ENCODE data around the gene IFT25. TPM values are rescaled to one million over a fixed set of nuclear protein-coding genes. Genes with fewer than 3 reads are reported as not detected.
A peak's percentile ranks its signal among the peaks of the same experiment; 100 is the strongest.

IFT25 gene
- total RNA-seq, 1 experiment from 2014 or later, result 100 TPM

DNA sequence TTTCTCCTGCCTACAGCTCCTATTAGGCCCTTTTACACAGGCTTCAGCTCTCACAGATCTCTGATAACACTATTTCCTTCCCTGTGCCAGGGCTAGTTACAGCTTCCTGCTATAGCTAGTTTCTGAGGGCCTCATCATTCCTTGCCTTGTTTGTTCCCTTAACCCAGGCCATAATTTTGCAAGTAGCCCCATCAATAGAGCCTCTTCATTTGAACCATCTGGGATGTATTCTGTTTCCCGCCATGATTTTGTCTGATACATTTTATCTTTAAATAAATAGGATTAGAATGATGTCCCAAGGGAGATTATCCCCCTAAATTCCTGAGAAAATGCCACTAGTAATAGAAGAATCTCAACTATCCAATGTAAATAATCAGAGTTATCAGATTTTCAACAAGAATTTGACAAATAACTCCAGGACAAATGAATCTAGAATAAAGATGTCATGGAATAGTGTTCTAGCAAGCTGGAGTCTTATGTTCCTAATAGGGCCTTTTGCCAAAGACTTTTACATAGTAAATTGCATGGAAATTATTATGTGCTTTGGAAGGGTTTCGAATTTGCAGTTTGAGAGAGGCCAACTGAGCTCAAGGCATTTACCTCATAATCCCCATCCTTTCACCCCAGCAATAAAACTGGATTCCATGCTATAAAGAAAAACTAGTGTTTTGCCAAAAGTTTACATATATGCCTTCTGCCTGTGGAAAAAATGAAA, 16.1 kb downstream of the IFT25 start:
- no peak for DNase-seq (ENCODE audit: low read depth)

GRCh38 chr1:53927376-53927881, 18.1 kb downstream of the IFT25 start:
- no peak for DNase-seq (ENCODE audit: low read depth)

- DNase-seq (ENCODE audit: low read depth), result peak; percentile 64
Measured at GRCh38 chr1:53919675-53920066, 25.8 kb downstream of the IFT25 start.

DNA sequence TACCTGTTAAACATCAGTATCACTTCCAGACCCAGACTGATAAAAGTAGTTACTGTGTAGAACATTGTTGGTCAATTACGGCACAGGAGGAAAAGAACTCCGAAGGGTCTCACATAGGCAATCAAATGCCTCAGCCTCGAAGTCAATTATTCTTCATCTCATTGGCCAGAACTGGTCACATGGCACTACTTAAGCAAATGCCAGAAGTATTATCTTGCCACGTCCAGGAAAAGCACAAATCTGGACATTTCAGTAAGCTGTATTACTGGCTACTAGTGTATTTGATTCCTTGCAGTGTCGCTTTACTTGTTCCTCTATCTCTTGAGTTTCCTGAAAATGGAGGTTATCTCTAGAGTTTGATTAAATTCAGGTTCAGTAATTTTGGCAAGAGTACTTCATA, 27.2 kb downstream of the IFT25 start:
- no peak for DNase-seq (ENCODE audit: low read depth)

GRCh38 chr1:53913352-53914033, 32.0 kb downstream of the IFT25 start:
- no peak for DNase-seq (ENCODE audit: low read depth)

- no peak for DNase-seq (ENCODE audit: low read depth)
Measured at GRCh38 chr1:53911442-53911841, 34.1 kb downstream of the IFT25 start.

- no peak for DNase-seq (ENCODE audit: low read depth)
Measured at GRCh38 chr1:53909946-53910345, 35.6 kb downstream of the IFT25 start.

- DNase-seq (ENCODE audit: low read depth), result no peak
Measured at GRCh38 chr1:53906121-53906520, 39.4 kb downstream of the IFT25 start.

- DNase-seq (ENCODE audit: low read depth), result no peak
Measured at GRCh38 chr1:53905509-53905908, 40.0 kb downstream of the IFT25 start.

DNA sequence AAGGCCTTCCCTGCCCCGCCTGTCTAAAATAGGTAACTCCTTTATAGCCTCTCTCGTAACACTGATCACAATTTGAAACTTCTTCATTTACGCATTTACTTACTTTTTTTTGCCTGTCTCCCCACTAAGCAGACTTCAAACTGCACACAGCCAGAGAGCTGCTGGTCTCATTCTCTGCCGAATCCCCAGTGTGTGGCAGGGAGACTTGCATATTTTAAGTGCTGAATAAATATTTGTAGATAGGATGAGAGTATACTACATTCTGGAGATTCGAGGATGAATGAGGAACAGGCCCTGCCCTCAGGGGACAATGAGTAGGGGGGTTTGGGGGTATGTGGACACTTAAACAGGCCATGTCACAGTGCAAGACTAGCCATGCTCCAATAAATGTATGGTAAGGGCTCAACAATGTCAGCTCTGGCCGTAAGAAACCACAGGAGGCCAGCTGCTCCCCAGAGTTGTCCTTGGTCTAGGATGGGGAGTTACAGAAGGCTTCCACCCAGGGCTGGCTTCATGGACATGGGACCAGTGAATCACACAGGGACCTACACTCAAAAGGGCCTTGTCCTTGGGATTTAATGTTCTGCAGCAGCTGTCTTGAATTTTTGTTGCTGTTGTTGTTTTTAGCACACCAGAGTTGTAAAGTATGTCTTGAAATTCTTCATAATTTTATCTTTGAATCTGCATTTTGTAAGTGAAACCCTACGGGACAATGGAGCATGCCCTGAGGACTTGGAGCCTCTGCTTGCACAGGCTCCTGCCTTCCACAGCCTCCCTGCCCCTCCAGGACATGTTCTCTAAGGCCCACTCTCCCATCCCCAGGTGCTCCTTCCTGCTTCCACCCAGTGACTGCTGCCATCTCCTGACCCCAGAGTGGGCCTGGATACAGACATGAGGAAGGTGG, 43.0 kb downstream of the IFT25 start:
- peak; percentile 29 for DNase-seq (ENCODE audit: low read depth)

GRCh38 chr1:53899708-53900107, 45.8 kb downstream of the IFT25 start:
- DNase-seq (ENCODE audit: low read depth), result no peak

DNA sequence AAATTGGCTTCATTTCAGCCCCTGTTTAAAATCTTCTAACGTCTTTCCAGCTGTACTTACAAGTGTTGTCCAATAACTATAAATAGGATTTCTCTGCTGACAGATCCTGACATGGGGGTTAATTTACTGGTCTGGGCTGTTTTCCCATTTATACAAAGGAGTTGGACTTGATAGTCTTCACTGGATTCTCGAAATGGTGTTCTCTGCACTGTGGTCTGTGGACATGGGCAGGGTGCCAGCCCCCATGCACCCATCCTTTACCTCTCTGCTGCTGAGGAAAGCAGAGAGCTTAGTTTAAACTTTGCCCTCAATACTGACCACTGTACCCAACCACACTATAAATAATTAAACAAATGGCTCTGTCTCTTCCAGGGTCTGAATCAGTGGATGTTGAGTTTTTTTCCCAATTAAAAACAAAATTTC, 46.3 kb downstream of the IFT25 start:
- DNase-seq (ENCODE audit: low read depth), result peak; percentile 79

- peak; percentile 91 for DNase-seq (ENCODE audit: low read depth)
Measured at GRCh38 chr1:53896635-53897229, 48.8 kb downstream of the IFT25 start.

- DNase-seq (ENCODE audit: low read depth), result no peak
Measured at GRCh38 chr1:53895421-53895820, 50.1 kb downstream of the IFT25 start.

GRCh38 chr1:53894644-53895043, 50.9 kb downstream of the IFT25 start:
- no peak for DNase-seq (ENCODE audit: low read depth)

GRCh38 chr1:53893999-53894636, 51.4 kb downstream of the IFT25 start, which contains the start of gene DIO1:
TSS of gene DIO1 (plus strand) at chr1:53894187. CDS start at chr1:53894211, 24 bp downstream.
- no peak for DNase-seq (ENCODE audit: low read depth)

- DNase-seq (ENCODE audit: low read depth), result no peak
Measured at GRCh38 chr1:53892911-53893310, 52.6 kb downstream of the IFT25 start.

DNA sequence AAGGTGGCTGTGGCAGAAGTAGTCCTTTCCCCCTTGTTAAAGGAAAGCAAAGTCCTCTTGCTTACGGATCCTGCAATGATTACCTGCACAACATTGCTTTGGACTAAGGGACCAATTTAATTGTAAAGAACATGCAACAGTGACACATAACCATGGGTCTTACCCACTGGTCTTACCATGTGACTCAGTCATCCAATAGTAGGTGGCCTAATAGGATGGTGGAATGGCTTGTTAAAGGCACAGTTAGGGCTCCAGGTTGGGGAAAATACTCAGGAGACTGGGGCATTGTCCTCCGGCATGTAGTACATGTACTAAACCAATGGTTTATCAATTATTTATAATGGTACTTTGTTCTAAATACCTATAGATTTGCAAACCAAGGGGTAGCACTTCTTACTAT, 53.8 kb downstream of the IFT25 start:
- DNase-seq (ENCODE audit: low read depth), result peak; percentile 21

DNA sequence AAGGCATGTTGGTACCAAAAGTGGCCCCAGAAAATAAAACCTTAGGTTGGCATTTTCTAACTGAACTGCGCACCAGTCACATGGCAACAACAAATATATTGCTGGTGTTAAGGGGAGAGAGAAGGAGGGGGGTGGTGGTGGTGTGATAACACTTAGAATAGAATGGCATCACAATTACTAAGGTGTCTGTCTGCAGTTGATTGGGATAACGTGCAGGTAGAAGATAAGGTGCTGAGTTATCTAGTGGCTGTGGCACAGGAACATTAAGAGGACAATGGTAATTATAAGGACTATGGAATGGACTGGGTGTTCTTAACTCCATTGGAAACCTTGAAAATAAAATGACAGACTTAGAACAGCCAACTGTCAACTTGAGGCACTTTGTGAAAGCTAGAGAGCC, 54.5 kb downstream of the IFT25 start:
- no peak for DNase-seq (ENCODE audit: low read depth)

DNA sequence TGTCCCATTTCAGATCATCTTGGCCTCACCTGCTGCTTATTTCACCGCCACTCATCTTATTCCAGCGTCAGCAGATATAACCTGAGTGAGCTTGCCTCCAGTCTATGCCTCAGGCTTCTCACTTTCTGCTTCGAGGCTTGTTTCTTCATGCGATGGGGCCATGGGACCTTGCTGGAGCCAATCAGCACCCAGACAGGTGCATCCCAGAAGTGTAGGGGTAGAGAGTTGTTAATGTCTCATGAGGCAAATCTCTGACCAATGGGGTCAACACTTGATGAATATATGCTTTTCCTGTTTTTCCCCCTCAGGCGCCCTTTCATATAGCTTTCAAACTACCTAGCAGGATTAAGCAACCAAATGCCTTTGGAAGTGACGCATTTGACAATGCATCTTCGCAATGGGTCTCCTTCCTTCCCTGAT, 55.0 kb downstream of the IFT25 start:
- no peak for DNase-seq (ENCODE audit: low read depth)
